ENCODE measurements around the gene TIMD4. TPM values are rescaled to one million over a fixed set of nuclear protein-coding genes. Genes with fewer than 3 reads are reported as not detected.

Gene TIMD4
- total and polyA plus RNA-seq, 9 of the 15 experiments (the other 6 are each of a cell fraction or from before 2014, with no cell fraction given): not detected

- no TSS peak for BruUV-seq (replicated peaks)
- FAIRE-seq (no peak), ATAC-seq (no peak), DNase-seq (ENCODE audit: extremely low read depth in 1 of 4, low spot score in 3 of 4) (no peak)
- no peak overlapping the region for H3K27ac ChIP-seq (ENCODE audit: extremely low read depth, low read depth, low read length)
- in situ Hi-C loops (cut with MboI) (no loop called here), intact Hi-C loops (cut with micrococcal nuclease) (no loop called here)
- H3K9me3 ChIP-seq (replicated peaks; ENCODE audit: control insufficient read depth, insufficient read depth, low read depth, low read length): no peaks in the 10 kb centered on the region
- no peaks in the 10 kb centered on the region for H3K79me2 ChIP-seq (ENCODE audit: control insufficient read depth, insufficient read depth, low read length)
- no peaks in the 10 kb centered on the region for H4K20me1 ChIP-seq (replicated peaks; ENCODE audit: control insufficient read depth, insufficient read depth, low read length)
- TF ChIP-seq, protein P1, sequence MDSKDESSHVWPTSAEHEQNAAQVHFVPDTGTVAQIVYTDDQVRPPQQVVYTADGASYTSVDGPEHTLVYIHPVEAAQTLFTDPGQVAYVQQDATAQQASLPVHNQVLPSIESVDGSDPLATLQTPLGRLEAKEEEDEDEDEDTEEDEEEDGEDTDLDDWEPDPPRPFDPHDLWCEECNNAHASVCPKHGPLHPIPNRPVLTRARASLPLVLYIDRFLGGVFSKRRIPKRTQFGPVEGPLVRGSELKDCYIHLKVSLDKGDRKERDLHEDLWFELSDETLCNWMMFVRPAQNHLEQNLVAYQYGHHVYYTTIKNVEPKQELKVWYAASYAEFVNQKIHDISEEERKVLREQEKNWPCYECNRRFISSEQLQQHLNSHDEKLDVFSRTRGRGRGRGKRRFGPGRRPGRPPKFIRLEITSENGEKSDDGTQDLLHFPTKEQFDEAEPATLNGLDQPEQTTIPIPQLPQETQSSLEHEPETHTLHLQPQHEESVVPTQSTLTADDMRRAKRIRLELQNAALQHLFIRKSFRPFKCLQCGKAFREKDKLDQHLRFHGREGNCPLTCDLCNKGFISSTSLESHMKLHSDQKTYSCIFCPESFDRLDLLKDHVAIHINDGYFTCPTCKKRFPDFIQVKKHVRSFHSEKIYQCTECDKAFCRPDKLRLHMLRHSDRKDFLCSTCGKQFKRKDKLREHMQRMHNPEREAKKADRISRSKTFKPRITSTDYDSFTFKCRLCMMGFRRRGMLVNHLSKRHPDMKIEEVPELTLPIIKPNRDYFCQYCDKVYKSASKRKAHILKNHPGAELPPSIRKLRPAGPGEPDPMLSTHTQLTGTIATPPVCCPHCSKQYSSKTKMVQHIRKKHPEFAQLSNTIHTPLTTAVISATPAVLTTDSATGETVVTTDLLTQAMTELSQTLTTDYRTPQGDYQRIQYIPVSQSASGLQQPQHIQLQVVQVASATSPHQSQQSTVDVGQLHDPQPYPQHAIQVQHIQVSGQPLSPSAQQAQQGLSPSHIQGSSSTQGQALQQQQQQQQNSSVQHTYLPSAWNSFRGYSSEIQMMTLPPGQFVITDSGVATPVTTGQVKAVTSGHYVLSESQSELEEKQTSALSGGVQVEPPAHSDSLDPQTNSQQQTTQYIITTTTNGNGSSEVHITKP (IDR thresholded peaks at IDR 0.05; ENCODE audit: partially characterized antibody): no peak
- no peak for TF ChIP-seq SIN3B (IDR thresholded peaks at IDR 0.05; ENCODE audit: low read depth)
- no peak for TF ChIP-seq NR2C2 (CRISPR knock-in tag; IDR thresholded peaks at IDR 0.05)
- no peak for TF ChIP-seq NR2C2 (tag; IDR thresholded peaks at IDR 0.05)
- H3K36me3 ChIP-seq (ENCODE audit: control insufficient read depth, insufficient read depth, low read length): no peaks in the 10 kb centered on the region
- 0% methylated on average over 1 of the region's 1 CpG for WGBS (ENCODE audit: insufficient coverage, low coverage, missing lambda C conversion rate)
- H3K4me2 ChIP-seq (ENCODE audit: insufficient read depth, low read length): no peak overlapping the region
- ChIA-PET CTCF (ENCODE audit: low intra/inter-chr PET ratio) (no interaction called here), POLR2A (interaction anchor here (0.8 kb wide), 1 partner anchor 14 kb away, joined by 3 read pairs; no protein-coding TSS in a partner anchor)
- no peaks in the 10 kb centered on the region for H3K4me1 ChIP-seq (replicated peaks in 1 of 2; ENCODE audit: control insufficient read depth in 2 of 2, insufficient read depth in 2 of 2, low read length in 2 of 2)
- no peaks in the 10 kb centered on the region for H3K27me3 ChIP-seq (ENCODE audit: control insufficient read depth in 2 of 2, insufficient read depth in 2 of 2, low read length in 2 of 2)
- H3K9ac ChIP-seq (ENCODE audit: insufficient read depth in 1 of 2, low read depth in 2 of 2, low read length in 2 of 2): no peak overlapping the region
- H2AFZ ChIP-seq (ENCODE audit: low read depth, low read length): no peak overlapping the region
- no peaks in the 10 kb centered on the region for H3K9me1 ChIP-seq (ENCODE audit: control insufficient read depth, insufficient read depth, low read length)
- no peak overlapping the region for H3K4me3 ChIP-seq
These were observed 69.5 kb downstream of the TIMD4 start for GRCh38 chr5:156893517-156893916.
